HG02588 (cell line): ENCODE results near the gene HNRNPLL.
"Not testable (repeated sequence)": the region's sequence is repeated elsewhere in the genome, so short reads cannot be mapped to it uniquely, and the experiment has no call there.

Experiments used
- ATAC-seq: cut with Tn5 transposase; IDR thresholded peaks from one replicate; pipeline ENCODE4 v1.9.1; 2021; ENCODE audit warnings: mild to moderate bottlenecking, moderate library complexity; ENCODE audit not compliant: unreplicated experiment

HNRNPLL gene

GRCh38 chr2:38557217-38557616 is 45.5 kb downstream of the HNRNPLL start:
- ATAC-seq = no peak

GRCh38 chr2:38556006-38556801 is 46.5 kb downstream of the HNRNPLL start:
- no peak for ATAC-seq

GRCh38 chr2:38554973-38555595 is 47.6 kb downstream of the HNRNPLL start:
- ATAC-seq = no peak

- no peak for ATAC-seq
Observed at GRCh38 chr2:38553554-38553953, 49.2 kb downstream of the HNRNPLL start.

GRCh38 chr2:38552259-38552658 is 50.5 kb downstream of the HNRNPLL start:
- ATAC-seq = no peak

GRCh38 chr2:38551746-38552145 is 51.0 kb downstream of the HNRNPLL start:
- ATAC-seq = no peak

- no peak for ATAC-seq
Observed at GRCh38 chr2:38551171-38551570, 51.6 kb downstream of the HNRNPLL start.

- ATAC-seq = no peak
Observed at GRCh38 chr2:38549851-38550250, 52.9 kb downstream of the HNRNPLL start.

- no peak for ATAC-seq
Observed at GRCh38 chr2:38549071-38549704, 53.5 kb downstream of the HNRNPLL start.

GRCh38 chr2:38547791-38548190 is 54.9 kb downstream of the HNRNPLL start:
- no peak for ATAC-seq

GRCh38 chr2:38546585-38546984 is 56.1 kb downstream of the HNRNPLL start:
- ATAC-seq = no peak

- ATAC-seq = no peak
Observed at GRCh38 chr2:38546064-38546463, 56.7 kb downstream of the HNRNPLL start.

- not testable (repeated sequence) for ATAC-seq
Observed at GRCh38 chr2:38542248-38542631, 60.5 kb downstream of the HNRNPLL start.

GRCh38 chr2:38540580-38541286 is 62.0 kb downstream of the HNRNPLL start:
- no peak for ATAC-seq

GRCh38 chr2:38539086-38539485 is 63.6 kb downstream of the HNRNPLL start:
- no peak for ATAC-seq

- no peak for ATAC-seq
Observed at GRCh38 chr2:38537937-38538525, 64.7 kb downstream of the HNRNPLL start.

GRCh38 chr2:38537296-38537695 is 65.4 kb downstream of the HNRNPLL start:
- not testable (repeated sequence) for ATAC-seq

- ATAC-seq = peak; percentile 42
Observed at GRCh38 chr2:38535744-38536506, 66.8 kb downstream of the HNRNPLL start.

- no peak for ATAC-seq
Observed at GRCh38 chr2:38535404-38535743, 67.4 kb downstream of the HNRNPLL start.

- ATAC-seq = no peak
Observed at GRCh38 chr2:38534746-38535403, 67.9 kb downstream of the HNRNPLL start.
